Trophoblast cell (in vitro differentiated cells and primary cell): ENCODE measurements around the gene KCNIP4.

Source experiments
- DNase-seq, 2 donors: peaks; one replicate each; pipeline ENCODE4 v3.0.0-alpha.2; 2016
- H2AFZ ChIP-seq: 2 replicates; pipeline ENCODE4 v1.6.1; 2013; ENCODE audit warnings: low read length, moderate library complexity, mild to moderate bottlenecking; ENCODE audit not compliant: insufficient read depth, poor library complexity
- H2AK5ac ChIP-seq: 2 replicates; pipeline ENCODE4 v1.6.1; 2013; ENCODE audit warnings: mild to moderate bottlenecking, low read length
- H2BK120ac ChIP-seq: 2 replicates; pipeline ENCODE4 v1.6.1; 2013; ENCODE audit warnings: low read length, mild to moderate bottlenecking, moderate library complexity; ENCODE audit not compliant: insufficient read depth, poor library complexity
- H2BK12ac ChIP-seq: 2 replicates; pipeline ENCODE4 v1.6.1; 2013; ENCODE audit warnings: mild to moderate bottlenecking, low read length, moderate library complexity
- H2BK5ac ChIP-seq: 2 replicates; pipeline ENCODE4 v1.6.1; 2013; ENCODE audit warnings: low read length, low read depth, moderate library complexity, mild to moderate bottlenecking; ENCODE audit not compliant: poor library complexity
- H3K14ac ChIP-seq: 2 replicates; pipeline ENCODE4 v1.6.1; 2013; ENCODE audit warnings: mild to moderate bottlenecking, low read length
- H3K18ac ChIP-seq: 2 replicates; pipeline ENCODE4 v1.6.1; 2013; ENCODE audit warnings: mild to moderate bottlenecking, low read length
- H3K23ac ChIP-seq: 2 replicates; pipeline ENCODE4 v1.6.1; 2013; ENCODE audit warnings: low read length
- H3K27ac ChIP-seq: 2 replicates; pipeline ENCODE4 v1.5.1; 2013; ENCODE audit warnings: low read depth, mild to moderate bottlenecking, inconsistent platforms, low read length, moderate library complexity
- H3K27me3 ChIP-seq: 2 replicates; pipeline ENCODE4 v1.6.1; 2013; ENCODE audit warnings: inconsistent platforms, mild to moderate bottlenecking, low read length, moderate library complexity; ENCODE audit not compliant: insufficient read depth
- H3K36me3 ChIP-seq, 2 experiments: 1 replicate in 1 of 2; 2 replicates in 1 of 2; pipeline ENCODE4 v1.6.1; 2013; ENCODE audit warnings: low read length in 2 of 2, mild to moderate bottlenecking in 2 of 2, moderate library complexity in 1 of 2; ENCODE audit not compliant: insufficient read depth in 2 of 2, control insufficient read depth in 1 of 2
- H3K4ac ChIP-seq: 2 replicates; pipeline ENCODE4 v1.6.1; 2013; ENCODE audit warnings: low read depth, mild to moderate bottlenecking, low read length, moderate library complexity
- H3K4me1 ChIP-seq, 2 experiments: 1 replicate in 1 of 2; 2 replicates in 1 of 2; pipeline ENCODE4 v1.6.1; 2013; ENCODE audit warnings: low read length in 2 of 2, mild to moderate bottlenecking in 2 of 2, moderate library complexity in 1 of 2; ENCODE audit not compliant: insufficient read depth in 2 of 2, control insufficient read depth in 1 of 2
- H3K4me2 ChIP-seq: 2 replicates; pipeline ENCODE4 v1.6.1; 2013; ENCODE audit warnings: inconsistent platforms, mild to moderate bottlenecking, low read length, moderate library complexity
- H3K4me3 ChIP-seq: 2 replicates; pipeline ENCODE4 v1.5.1; 2013; ENCODE audit warnings: mild to moderate bottlenecking, low read depth, low read length, inconsistent platforms
- H3K79me1 ChIP-seq: one replicate; pipeline ENCODE4 v1.6.1; 2013; ENCODE audit warnings: low read length
- H3K79me2 ChIP-seq: 2 replicates; pipeline ENCODE4 v1.6.1; 2013; ENCODE audit warnings: low read length, mild to moderate bottlenecking; ENCODE audit not compliant: control insufficient read depth, insufficient read depth, poor library complexity
- H3K9ac ChIP-seq: 2 replicates; pipeline ENCODE4 v1.6.1; 2013; ENCODE audit warnings: mild to moderate bottlenecking, low read length
- H3K9me3 ChIP-seq: 2 replicates; pipeline ENCODE4 v1.6.1; 2013; ENCODE audit warnings: low read depth, mild to moderate bottlenecking, control low read depth, inconsistent platforms, low read length; ENCODE audit not compliant: insufficient read depth
- H4K12ac ChIP-seq: 2 replicates; pipeline ENCODE4 v1.6.1; 2013; ENCODE audit warnings: low read depth, mild to moderate bottlenecking, low read length, moderate library complexity
- H4K8ac ChIP-seq: 2 replicates; pipeline ENCODE4 v1.6.1; 2013; ENCODE audit warnings: low read depth, mild to moderate bottlenecking, low read length, moderate library complexity
- H4K91ac ChIP-seq: one replicate; pipeline ENCODE4 v1.6.1; 2013; ENCODE audit warnings: low read depth, mild to moderate bottlenecking, low read length, moderate library complexity
- WGBS: extraction: QIAGEN DNeasy Blood & Tissue Kit; methylation state at CpG from one replicate; pipeline ENCODE4 v1.1.7; 2013; ENCODE audit warnings: missing lambda C conversion rate; ENCODE audit not compliant: insufficient read length, insufficient coverage; ENCODE audit errors: extremely low coverage; 5-methylcytosine and 5-hydroxymethylcytosine counted together

Gene KCNIP4

GRCh38 chr4:21554500-21554899 lies 394.1 kb downstream of the KCNIP4 start:
- Histone ChIP-seq H2AK5ac (no peak overlapping the region), H3K23ac (no peak overlapping the region), H2BK5ac (no peak overlapping the region), H3K79me1 (no peaks in the 10 kb centered on the region), H4K91ac (no peak overlapping the region), H3K27ac (no peak overlapping the region), H3K4me2 (no peak overlapping the region), H3K9ac (no peak overlapping the region), H2BK12ac (no peak overlapping the region), H3K14ac (no peak overlapping the region), H3K4me1 (no peaks in the 10 kb centered on the region), H3K4me3 (no peak overlapping the region), H3K4ac (no peak overlapping the region), H3K9me3 (no peaks in the 10 kb centered on the region), H4K8ac (no peak overlapping the region), H3K36me3 (no peaks in the 10 kb centered on the region), H3K79me2 (no peaks in the 10 kb centered on the region), H2AFZ (no peak overlapping the region), H2BK120ac (no peak overlapping the region), H4K12ac (no peak overlapping the region), H3K18ac (no peak overlapping the region), H3K27me3 (no peaks in the 10 kb centered on the region)
- no CpG with 5 or more reads among the region's 3 CpGs for WGBS
- no peak for DNase-seq

DNA sequence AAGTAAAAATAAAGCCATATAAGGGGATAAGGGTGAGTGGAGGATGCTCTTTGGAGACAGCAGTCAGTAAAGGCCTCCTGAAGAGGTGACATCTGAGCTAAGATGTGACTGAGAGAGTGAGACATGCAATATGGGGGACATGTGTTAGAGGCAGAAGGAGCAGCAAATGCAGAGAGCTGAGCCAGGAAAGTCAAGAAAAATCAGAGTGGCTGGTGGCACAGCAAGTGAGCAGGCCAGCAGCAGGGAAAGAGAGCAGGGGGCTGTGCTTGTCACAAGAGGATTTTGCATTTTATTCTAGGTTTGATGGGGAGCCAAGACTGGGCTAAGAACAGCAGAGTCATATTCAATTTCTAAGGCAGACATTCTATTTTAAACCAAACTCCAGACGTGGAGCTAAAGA lies 394.5 kb downstream of the KCNIP4 start:
- H3K79me2 ChIP-seq: no peaks in the 10 kb centered on the region
- DNase-seq: no peak
- H3K9ac ChIP-seq: no peak overlapping the region
- no CpG with 5 or more reads among the region's 1 CpG for WGBS
- no peak overlapping the region for H4K12ac ChIP-seq
- H4K91ac ChIP-seq: no peak overlapping the region
- H3K4me3 ChIP-seq: no peak overlapping the region
- H4K8ac ChIP-seq: no peak overlapping the region
- H3K4ac ChIP-seq: no peak overlapping the region
- H3K27ac ChIP-seq: no peak overlapping the region
- no peak overlapping the region for H3K4me2 ChIP-seq
- no peaks in the 10 kb centered on the region for H3K27me3 ChIP-seq
- H3K9me3 ChIP-seq: no peaks in the 10 kb centered on the region
- H2BK12ac ChIP-seq: no peak overlapping the region
- no peak overlapping the region for H3K18ac ChIP-seq
- no peaks in the 10 kb centered on the region for H3K4me1 ChIP-seq
- no peak overlapping the region for H2AFZ ChIP-seq
- H3K79me1 ChIP-seq: no peaks in the 10 kb centered on the region
- H3K14ac ChIP-seq: no peak overlapping the region
- H2BK5ac ChIP-seq: no peak overlapping the region
- no peak overlapping the region for H2AK5ac ChIP-seq
- no peaks in the 10 kb centered on the region for H3K36me3 ChIP-seq
- H3K23ac ChIP-seq: no peak overlapping the region
- H2BK120ac ChIP-seq: no peak overlapping the region

DNA sequence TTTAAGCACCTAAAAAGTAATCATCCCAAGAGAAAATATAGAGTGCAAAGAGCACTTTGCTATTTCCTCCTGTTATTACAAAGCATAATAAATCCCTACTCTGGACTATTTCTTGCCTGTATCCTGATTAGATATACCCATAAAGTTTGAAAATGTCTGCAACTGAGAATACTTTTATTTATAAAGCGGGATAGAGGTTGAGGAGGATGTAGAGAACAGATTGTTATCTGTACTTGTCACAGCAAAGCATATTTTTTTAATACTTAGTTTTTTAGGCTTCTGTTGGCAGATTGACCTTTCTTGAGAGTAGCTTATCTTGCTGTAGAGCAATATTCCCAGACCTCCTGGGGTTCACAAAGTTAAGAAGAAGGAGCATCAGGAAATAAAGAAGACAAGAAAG lies 396.1 kb downstream of the KCNIP4 start:
- no peak for DNase-seq
- H2BK12ac ChIP-seq: no peak overlapping the region
- H4K91ac ChIP-seq: no peak overlapping the region
- H3K27ac ChIP-seq: no peak overlapping the region
- H3K18ac ChIP-seq: no peak overlapping the region
- H3K14ac ChIP-seq: no peak overlapping the region
- no peak overlapping the region for H3K4ac ChIP-seq
- no CpG with 5 or more reads among the region's 1 CpG for WGBS
- H2AFZ ChIP-seq: no peak overlapping the region
- H3K9ac ChIP-seq: no peak overlapping the region
- H3K4me2 ChIP-seq: no peak overlapping the region
- no peak overlapping the region for H4K8ac ChIP-seq
- no peak overlapping the region for H4K12ac ChIP-seq
- H3K4me3 ChIP-seq: no peak overlapping the region
- H2AK5ac ChIP-seq: no peak overlapping the region
- H3K79me2 ChIP-seq: no peaks in the 10 kb centered on the region
- H3K79me1 ChIP-seq: no peaks in the 10 kb centered on the region
- H2BK5ac ChIP-seq: no peak overlapping the region
- no peaks in the 10 kb centered on the region for H3K9me3 ChIP-seq
- H3K36me3 ChIP-seq: no peaks in the 10 kb centered on the region
- H2BK120ac ChIP-seq: no peak overlapping the region
- no peaks in the 10 kb centered on the region for H3K4me1 ChIP-seq
- H3K23ac ChIP-seq: no peak overlapping the region
- no peaks in the 10 kb centered on the region for H3K27me3 ChIP-seq

DNA sequence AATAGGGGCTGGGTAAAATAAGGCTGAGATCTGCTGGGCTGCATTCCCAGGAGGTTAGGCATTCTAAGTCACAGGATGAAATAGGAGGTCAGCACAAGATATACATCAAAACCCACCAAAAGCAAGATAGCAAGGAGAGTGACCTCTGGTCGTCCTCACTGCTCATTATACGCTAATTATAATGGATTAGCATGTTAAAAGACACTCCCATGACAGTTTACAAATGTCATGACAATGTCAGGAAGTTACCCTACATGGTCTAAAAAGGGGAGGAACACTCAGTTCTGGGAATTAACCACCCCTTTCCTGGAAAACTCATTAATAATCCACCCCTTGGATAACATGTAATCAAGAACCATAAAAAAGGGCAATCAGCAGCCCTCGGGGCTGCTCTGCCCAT lies 403.6 kb downstream of the KCNIP4 start:
- no peak overlapping the region for H4K12ac ChIP-seq
- no peak overlapping the region for H3K14ac ChIP-seq
- H2BK120ac ChIP-seq: no peak overlapping the region
- no peak for DNase-seq
- no CpG with 5 or more reads among the region's 3 CpGs for WGBS
- no peak overlapping the region for H3K27ac ChIP-seq
- no peaks in the 10 kb centered on the region for H3K9me3 ChIP-seq
- no peak overlapping the region for H3K18ac ChIP-seq
- H4K91ac ChIP-seq: no peak overlapping the region
- no peaks in the 10 kb centered on the region for H3K79me1 ChIP-seq
- H3K4me3 ChIP-seq: no peak overlapping the region
- H2BK12ac ChIP-seq: no peak overlapping the region
- no peaks in the 10 kb centered on the region for H3K36me3 ChIP-seq
- H2AK5ac ChIP-seq: no peak overlapping the region
- H3K4me2 ChIP-seq: no peak overlapping the region
- H3K4ac ChIP-seq: no peak overlapping the region
- no peaks in the 10 kb centered on the region for H3K27me3 ChIP-seq
- H3K4me1 ChIP-seq: no peaks in the 10 kb centered on the region
- H3K79me2 ChIP-seq: no peaks in the 10 kb centered on the region
- H2AFZ ChIP-seq: no peak overlapping the region
- H3K23ac ChIP-seq: no peak overlapping the region
- H4K8ac ChIP-seq: no peak overlapping the region
- H3K9ac ChIP-seq: no peak overlapping the region
- no peak overlapping the region for H2BK5ac ChIP-seq
